Right atrium auricular region (tissue), 2 donors: ENCODE data around the gene STARD3. TPM values are rescaled to one million over a fixed set of nuclear protein-coding genes. Genes with fewer than 3 reads are reported as not detected.

Experiments
- DNase-seq: peaks from one replicate; pipeline ENCODE4 v3.0.0-alpha.2; 2019; ENCODE audit warnings: low spot score
- H3K27ac ChIP-seq, 2 donors: fragments of 200-600 bp; sonication (generic); 1 replicate in 1 of 2; 2 replicates in 1 of 2; pipeline ENCODE4 v1.5.1; 2016 to 2019
- H3K27me3 ChIP-seq, 2 donors: fragments of 200-600 bp; sonication (generic); one replicate each; pipeline versions ENCODE4 v1.5.1 to v1.6.0; 2017 to 2019
- H3K36me3 ChIP-seq: fragments of 200-600 bp; sonication (generic); one replicate; pipeline ENCODE4 v1.5.1; 2016
- H3K4me1 ChIP-seq, 2 donors: fragments of 200-600 bp; sonication (generic); one replicate each; pipeline versions ENCODE4 v1.5.1 to v1.6.0; 2017 to 2019
- H3K4me3 ChIP-seq, 2 donors: fragments of 200-600 bp; sonication (generic); 1 replicate in 1 of 2; 2 replicates in 1 of 2; pipeline ENCODE4 v1.5.1; 2017 to 2019; ENCODE audit warnings: mild to moderate bottlenecking in 1 of 2, moderate library complexity in 1 of 2
- H3K9me3 ChIP-seq, 2 donors: fragments of 200-600 bp; sonication (generic); one replicate each; pipeline ENCODE4 v1.5.1; 2019
- CTCF ChIP-seq, 2 donors: fragments of 200-600 bp; sonication (generic); IDR thresholded peaks; one replicate each; pipeline ENCODE4 v1.5.1; 2019; ENCODE audit warnings: antibody characterized with exemption in 2 of 2
- total RNA-seq, 2 donors: library from RNA; depleted of rRNA; stranded (reverse); fragments of >200 nt; gene quantifications; one replicate each; pipeline ENCODE4 v1.1.0, GENCODE V29; 2016

Gene STARD3
- total RNA-seq, 2 donors from 2014 or later = 18.5 to 22.2 TPM

DNA sequence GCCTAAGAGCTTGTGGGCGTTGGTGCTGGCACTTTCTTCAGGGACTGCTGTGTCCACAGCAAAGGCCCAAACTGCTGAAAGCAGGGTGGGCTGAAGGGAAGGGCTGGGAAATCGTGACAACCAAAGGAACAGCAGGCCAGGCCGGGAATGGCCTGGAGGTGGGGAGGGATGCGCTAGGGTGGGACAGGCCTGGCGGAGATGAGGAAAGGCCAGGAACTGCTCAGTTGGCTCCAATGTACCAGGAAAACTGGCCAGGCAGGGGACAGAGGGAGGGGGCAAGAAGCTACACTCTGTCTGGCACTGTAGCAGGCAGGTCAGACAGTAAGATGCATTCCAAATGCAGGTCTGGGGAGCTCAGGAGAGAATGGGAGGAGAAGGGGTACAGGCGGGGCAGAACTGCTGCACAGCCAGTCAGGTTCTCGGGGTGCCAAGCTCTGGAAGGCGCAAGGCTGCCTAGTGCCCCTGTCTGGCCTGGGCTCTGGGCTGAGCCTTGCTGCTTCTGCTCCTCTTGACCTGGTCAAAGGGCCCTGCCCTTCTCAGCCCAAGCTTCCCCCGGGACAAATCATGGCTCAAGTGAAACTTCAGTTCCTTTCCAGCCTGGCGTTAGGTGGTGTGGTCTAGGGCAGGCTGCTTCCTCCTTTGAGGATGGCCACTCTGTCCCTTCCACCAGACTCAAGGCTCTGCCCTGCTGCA is 38.6 kb downstream of the STARD3 start:
- H3K36me3 ChIP-seq = no peaks in the 10 kb centered on the region
- peaks cover 0 to 92% of the 10 kb centered on the region in 2 donors for H3K4me1 ChIP-seq
- peak overlapping the region; percentile 89 to 96 for H3K27ac ChIP-seq
- no peak for DNase-seq
- no peak for TF ChIP-seq CTCF (IDR thresholded peaks at IDR 0.05)
- H3K27me3 ChIP-seq = no peaks in the 10 kb centered on the region
- no peaks in the 10 kb centered on the region for H3K9me3 ChIP-seq
- H3K4me3 ChIP-seq = no peak overlapping the region

DNA sequence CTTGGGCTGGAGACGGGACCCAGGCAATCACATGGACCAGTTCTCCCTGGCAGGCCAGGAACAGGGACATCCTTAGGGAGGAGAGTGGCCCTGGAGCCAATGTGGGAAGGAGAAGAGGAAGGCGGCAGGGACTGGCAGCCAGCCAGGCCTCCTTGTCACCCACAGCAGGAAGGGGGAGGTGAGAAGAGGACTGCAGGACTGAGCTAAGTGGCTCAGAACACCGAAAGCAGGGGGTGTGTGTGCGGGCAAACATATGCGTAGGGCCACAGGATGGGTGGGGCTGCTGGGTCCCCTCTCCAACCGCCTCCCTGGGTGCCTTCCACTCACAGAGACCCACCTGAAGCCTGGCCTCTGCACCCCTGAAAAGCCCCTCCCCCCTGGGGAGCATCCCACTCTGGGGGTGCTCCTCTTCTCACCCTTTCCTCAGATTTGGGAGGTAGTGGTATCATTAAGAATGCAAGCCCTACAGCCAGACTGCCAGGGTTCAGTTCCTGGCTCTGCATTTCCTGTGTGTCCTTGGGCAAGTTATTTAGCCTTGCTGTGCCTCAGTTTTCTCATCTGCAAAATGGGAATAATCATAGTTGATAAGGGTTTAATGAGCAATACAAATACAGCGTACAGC is 39.4 kb downstream of the STARD3 start:
- no peak overlapping the region for H3K4me3 ChIP-seq
- H3K36me3 ChIP-seq = no peaks in the 10 kb centered on the region
- peak overlapping the region; percentile 89 to 96 for H3K27ac ChIP-seq
- TF ChIP-seq CTCF (IDR thresholded peaks at IDR 0.05) = no peak
- H3K27me3 ChIP-seq = no peaks in the 10 kb centered on the region
- no peak for DNase-seq
- H3K4me1 ChIP-seq = peaks cover 0 to 89% of the 10 kb centered on the region in 2 donors
- H3K9me3 ChIP-seq = no peaks in the 10 kb centered on the region

DNA sequence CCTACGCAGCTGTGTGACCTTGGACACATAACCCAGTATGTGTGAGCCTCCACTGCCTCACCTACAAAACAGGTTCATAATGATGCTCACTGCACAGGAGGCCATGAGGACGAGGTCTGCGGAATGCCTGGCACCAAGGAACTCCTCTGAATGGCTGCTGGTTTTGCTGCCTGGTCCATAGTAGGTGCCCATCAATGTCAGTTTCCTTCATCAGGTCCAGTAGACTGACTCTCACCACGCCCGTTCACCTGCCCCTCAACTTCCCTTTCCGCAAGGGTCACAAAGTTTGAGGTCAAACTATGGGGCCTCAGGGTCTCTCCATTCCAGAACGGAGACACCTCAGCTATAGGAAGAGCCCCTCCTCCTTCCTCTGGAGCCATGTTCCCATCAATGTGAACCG is 40.1 kb downstream of the STARD3 start:
- no peaks in the 10 kb centered on the region for H3K36me3 ChIP-seq
- DNase-seq = no peak

DNA sequence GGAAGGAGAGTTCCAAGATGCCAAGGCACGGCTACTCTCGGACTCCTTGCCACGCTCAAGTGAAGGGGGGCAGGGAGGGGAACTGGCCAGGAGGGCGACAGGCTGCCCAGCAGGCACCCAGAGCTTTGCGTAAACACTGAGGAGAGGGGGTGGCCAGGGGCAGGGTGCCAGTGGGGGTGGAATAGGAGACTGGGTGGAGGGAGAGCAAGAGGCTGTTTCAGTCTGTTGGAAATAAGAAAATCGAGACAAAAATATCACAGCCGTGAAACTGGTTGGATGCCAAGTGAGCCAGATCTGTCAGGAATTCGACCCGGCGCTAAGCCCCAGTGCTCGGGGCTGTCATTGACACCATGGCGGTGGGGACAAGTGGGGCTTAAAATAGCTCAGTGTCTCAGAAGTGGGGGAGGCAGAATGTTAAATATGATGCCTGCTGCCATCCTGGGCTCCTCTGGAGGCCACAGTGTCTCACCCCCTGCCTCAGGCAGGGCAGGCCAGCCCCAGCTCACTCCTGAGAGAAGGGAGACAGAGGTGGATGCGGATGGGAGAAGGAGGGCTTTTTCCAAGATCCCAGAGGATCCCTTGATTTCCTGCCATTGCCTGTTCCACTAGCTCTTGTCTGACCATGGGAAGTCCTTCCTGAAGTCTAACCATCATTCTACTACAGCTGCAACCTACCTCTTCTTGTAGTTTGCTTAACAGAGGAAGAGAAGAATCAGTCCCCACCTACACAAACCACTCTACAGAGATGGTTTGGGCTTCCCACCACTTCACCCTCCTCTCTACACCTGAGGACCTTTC is 40.8 kb downstream of the STARD3 start:
- no peak for TF ChIP-seq CTCF (IDR thresholded peaks at IDR 0.05)
- Histone ChIP-seq H3K4me1 (peaks cover 0 to 74% of the 10 kb centered on the region in 2 donors), H3K36me3 (no peaks in the 10 kb centered on the region), H3K27me3 (no peaks in the 10 kb centered on the region), H3K27ac (peak overlapping the region; percentile 89 to 96), H3K4me3 (no peak overlapping the region), H3K9me3 (no peaks in the 10 kb centered on the region)
- no peak for DNase-seq

More for the DNA sequence above, 40.1 kb downstream of the STARD3 start:
- Histone ChIP-seq H3K4me3 (no peak overlapping the region), H3K4me1 (peaks cover 0 to 81% of the 10 kb centered on the region in 2 donors), H3K27ac (peak overlapping the region; percentile 89 to 96), H3K27me3 (no peaks in the 10 kb centered on the region), H3K9me3 (no peaks in the 10 kb centered on the region)
- TF ChIP-seq CTCF (IDR thresholded peaks at IDR 0.05) = no peak

DNA sequence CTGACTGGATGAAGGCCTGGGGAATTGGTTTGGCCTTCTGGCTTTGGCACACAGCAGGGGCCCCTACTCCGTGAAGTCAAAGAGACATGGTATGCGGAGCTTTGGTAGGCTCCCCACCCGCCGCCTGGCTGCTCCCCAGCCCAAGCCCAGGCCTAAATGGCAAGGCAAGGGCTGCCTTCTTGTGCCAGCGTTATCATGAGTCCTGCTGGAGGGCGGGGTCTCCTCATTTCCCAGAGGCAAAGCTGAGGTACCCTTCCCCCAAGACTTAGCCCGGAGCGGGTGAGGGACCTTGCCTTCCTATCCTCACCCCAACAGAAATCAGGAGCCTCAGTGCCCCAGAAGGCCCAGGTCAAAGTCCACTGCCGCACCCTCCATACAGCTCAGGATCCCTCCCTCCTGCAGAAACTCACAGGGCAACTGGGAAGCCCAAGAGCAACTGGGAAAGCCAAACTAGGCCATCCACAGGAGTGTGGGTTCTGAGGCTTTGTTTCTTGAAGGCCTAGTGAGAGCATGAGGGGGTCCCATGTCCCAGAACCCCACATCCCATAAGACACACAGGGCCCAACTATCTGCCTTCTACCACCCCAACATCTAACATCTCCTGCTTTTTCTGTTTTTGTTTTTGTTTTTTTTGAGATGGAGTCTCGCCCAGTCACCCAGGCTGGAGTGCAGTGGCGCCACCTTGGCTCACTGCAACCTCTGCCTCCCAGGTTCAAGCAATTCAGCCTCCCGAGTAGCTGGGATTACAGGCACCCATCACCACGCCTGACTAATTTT is 41.6 kb downstream of the STARD3 start:
- H3K4me1 ChIP-seq = peaks cover 0 to 72% of the 10 kb centered on the region in 2 donors
- no peaks in the 10 kb centered on the region for H3K9me3 ChIP-seq
- TF ChIP-seq CTCF (IDR thresholded peaks at IDR 0.05) = no peak
- H3K27ac ChIP-seq = peak overlapping the region; percentile 89 to 96
- no peaks in the 10 kb centered on the region for H3K27me3 ChIP-seq
- no peak overlapping the region for H3K4me3 ChIP-seq
- H3K36me3 ChIP-seq = no peaks in the 10 kb centered on the region
- no peak for DNase-seq
